ENCODE results near the gene ZNF358.

GRCh38 chr19:7539827-7540425 is 24.0 kb downstream of the ZNF358 start:
- TF ChIP-seq, protein P1, sequence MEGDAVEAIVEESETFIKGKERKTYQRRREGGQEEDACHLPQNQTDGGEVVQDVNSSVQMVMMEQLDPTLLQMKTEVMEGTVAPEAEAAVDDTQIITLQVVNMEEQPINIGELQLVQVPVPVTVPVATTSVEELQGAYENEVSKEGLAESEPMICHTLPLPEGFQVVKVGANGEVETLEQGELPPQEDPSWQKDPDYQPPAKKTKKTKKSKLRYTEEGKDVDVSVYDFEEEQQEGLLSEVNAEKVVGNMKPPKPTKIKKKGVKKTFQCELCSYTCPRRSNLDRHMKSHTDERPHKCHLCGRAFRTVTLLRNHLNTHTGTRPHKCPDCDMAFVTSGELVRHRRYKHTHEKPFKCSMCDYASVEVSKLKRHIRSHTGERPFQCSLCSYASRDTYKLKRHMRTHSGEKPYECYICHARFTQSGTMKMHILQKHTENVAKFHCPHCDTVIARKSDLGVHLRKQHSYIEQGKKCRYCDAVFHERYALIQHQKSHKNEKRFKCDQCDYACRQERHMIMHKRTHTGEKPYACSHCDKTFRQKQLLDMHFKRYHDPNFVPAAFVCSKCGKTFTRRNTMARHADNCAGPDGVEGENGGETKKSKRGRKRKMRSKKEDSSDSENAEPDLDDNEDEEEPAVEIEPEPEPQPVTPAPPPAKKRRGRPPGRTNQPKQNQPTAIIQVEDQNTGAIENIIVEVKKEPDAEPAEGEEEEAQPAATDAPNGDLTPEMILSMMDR (IDR thresholded peaks at IDR 0.05) = no peak
- no peak for TF ChIP-seq POLR2AphosphoS5 (IDR thresholded peaks at IDR 0.05)
- TF ChIP-seq POLR2A (IDR thresholded peaks at IDR 0.05) = no peak

All from breast epithelium (tissue), 3 donors.